Panc1 (cell line): ENCODE measurements around the gene GNS. TPM values are rescaled to one million over a fixed set of nuclear protein-coding genes. Genes with fewer than 3 reads are reported as not detected.

ENCODE experiments used
- ATAC-seq: fragments of 200-7000 bp; cut with Tn5 transposase; 2 replicates; pipeline ENCODE4 v1.9.1; 2020; ENCODE audit warnings: mild to moderate bottlenecking, moderate library complexity
- BruUV-seq: library from RNA; stranded (reverse); fragments of 400-500 nt; replicated peaks from 2 replicates; lab custom pipeline; 2021; lab: Mats Ljungman, UMichigan
- CTCF ChIA-PET: fragments of 300-600 bp; sonication (Branson Sonifier 250); formaldehyde crosslinking; loops from one replicate; lab custom pipeline; 2022; ENCODE audit warnings: antibody characterized with exemption; lab: Charles Lee
- POLR2A ChIA-PET: fragments of 300-600 bp; sonication (Branson Sonifier 250); formaldehyde crosslinking; loops from one replicate; lab custom pipeline; 2022; ENCODE audit warnings: antibody characterized with exemption; lab: Charles Lee
- DNase-seq: peaks from one replicate; pipeline ENCODE4 v3.0.0-alpha.2; 2010; ENCODE audit warnings: low read depth, low spot score
- H3K27ac ChIP-seq: 2 replicates; pipeline ENCODE4 v1.5.1; 2011; ENCODE audit warnings: mild to moderate bottlenecking, low read length, inconsistent platforms
- H3K27me3 ChIP-seq: fragments of 200-500 bp; sonication (Bioruptor generic); 2 replicates; pipeline ENCODE4 v1.6.0; 2014; ENCODE audit warnings: low read length, inconsistent platforms; ENCODE audit not compliant: control insufficient read depth, insufficient read depth
- H3K36me3 ChIP-seq: fragments of 200-500 bp; sonication (Bioruptor generic); 2 replicates; pipeline ENCODE4 v1.5.1; 2014; ENCODE audit warnings: inconsistent platforms, mild to moderate bottlenecking, low read length, moderate library complexity; ENCODE audit not compliant: control insufficient read depth, insufficient read depth
- H3K4me1 ChIP-seq: 2 replicates; pipeline ENCODE4 v1.5.1; 2011; ENCODE audit warnings: inconsistent platforms, mild to moderate bottlenecking, low read length, moderate library complexity; ENCODE audit not compliant: control insufficient read depth, insufficient read depth
- H3K4me3 ChIP-seq, 2 experiments: 2 replicates each; pipeline ENCODE4 v1.5.1; 2011 to 2012; ENCODE audit warnings: low read depth in 2 of 2, low read length in 2 of 2, mild to moderate bottlenecking in 2 of 2, inconsistent platforms in 1 of 2, moderate library complexity in 1 of 2
- H3K9me3 ChIP-seq: fragments of 200-500 bp; sonication (Bioruptor generic); 2 replicates; pipeline ENCODE4 v1.5.1; 2014; ENCODE audit warnings: low read depth, mild to moderate bottlenecking, inconsistent platforms, low read length, moderate library complexity; ENCODE audit not compliant: control insufficient read depth, insufficient read depth
- POLR2AphosphoS5 ChIP-seq: IDR thresholded peaks from 2 replicates; pipeline ENCODE4 v1.6.1; 2012; ENCODE audit warnings: mild to moderate bottlenecking, low read depth, low read length, moderate library complexity
- SIN3A ChIP-seq: IDR thresholded peaks from 2 replicates; pipeline ENCODE4 v1.6.1; 2012; ENCODE audit warnings: low read depth, mild to moderate bottlenecking, low read length, moderate library complexity, borderline replicate concordance; ENCODE audit not compliant: insufficient read depth
- TCF7L2 ChIP-seq: IDR thresholded peaks from 2 replicates; pipeline ENCODE4 v1.6.1; 2011; ENCODE audit warnings: mild to moderate bottlenecking, low read depth, low read length, inconsistent platforms
- in situ Hi-C: cut with HindIII; loops from 2 replicates; pipeline ENCODE4 v1.10.0; 2016; ENCODE audit warnings: low sequenced_read_pairs, low pct_unique_long_range_greater_than_20kb
- intact Hi-C: fragments of 100-400 bp; cut with micrococcal nuclease; formaldehyde crosslinking; loops from one replicate; pipeline ENCODE4 v1.10.0; 2022; ENCODE audit not compliant: unreplicated experiment
- total RNA-seq: library from RNA; stranded (reverse); gene quantifications from one replicate; pipeline ENCODE4 v1.2.1, GENCODE V29; 2021; ENCODE audit not compliant: unreplicated experiment
- TF ChIP-seq, protein P1 (sequence below), 2 experiments: IDR thresholded peaks; 2 replicates each; pipeline ENCODE4 v1.6.1; 2011 to 2012; ENCODE audit warnings: low read depth in 2 of 2, control low read depth in 1 of 2, low read length in 1 of 2, mild to moderate bottlenecking in 1 of 2, moderate library complexity in 1 of 2; ENCODE audit not compliant: insufficient read depth in 1 of 2
- TF ChIP-seq, protein P2 (sequence below): fragments of 450-650 bp; IDR thresholded peaks from 2 replicates; pipeline ENCODE4 v1.5.1; 2017; ENCODE audit warnings: mild to moderate bottlenecking

GNS gene
- total RNA-seq, 1 experiment from 2014 or later = 117 TPM

DNA sequence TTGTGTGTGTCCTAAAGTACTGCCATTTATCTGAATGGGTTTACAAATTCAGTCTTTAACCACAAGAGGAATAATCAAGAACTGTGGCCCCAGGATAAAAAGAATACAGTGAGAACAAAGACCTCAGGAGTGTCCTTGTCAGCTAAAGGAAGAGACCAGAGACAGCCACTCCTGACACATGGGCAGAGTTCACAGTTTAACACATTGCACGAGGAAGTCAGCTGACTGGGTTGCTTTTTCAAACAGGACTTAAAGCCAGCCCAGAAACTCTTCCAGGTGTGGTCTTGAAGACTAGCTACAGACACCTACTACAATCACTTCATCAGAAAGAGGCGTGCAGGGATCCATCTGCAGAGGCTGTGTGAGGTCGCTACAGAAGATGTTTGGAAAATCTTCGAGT, 42.8 kb downstream of the GNS start:
- Histone ChIP-seq H3K27ac (no peak overlapping the region), H3K36me3 (peaks cover 14% of the 10 kb centered on the region), H3K27me3 (no peaks in the 10 kb centered on the region), H3K4me3 (no peak overlapping the region), H3K9me3 (no peaks in the 10 kb centered on the region), H3K4me1 (no peaks in the 10 kb centered on the region)
- intact Hi-C loops (no loop called here), in situ Hi-C loops (no loop called here)
- no TSS peak for BruUV-seq
- ChIA-PET CTCF (interaction anchor here (0.6 to 1.2 kb wide), 2 partner anchors 19 to 68 kb away, joined by 3 to 4 read pairs; no protein-coding TSS in a partner anchor), POLR2A (interaction anchor here (0.7 kb wide), 1 partner anchor 13 kb away, joined by 3 read pairs; no protein-coding TSS in a partner anchor)
- ATAC-seq = no peak
- DNase-seq = no peak
- TF ChIP-seq POLR2AphosphoS5 = no peak
- no peak for TF ChIP-seq TCF7L2
- TF ChIP-seq, protein P1, sequence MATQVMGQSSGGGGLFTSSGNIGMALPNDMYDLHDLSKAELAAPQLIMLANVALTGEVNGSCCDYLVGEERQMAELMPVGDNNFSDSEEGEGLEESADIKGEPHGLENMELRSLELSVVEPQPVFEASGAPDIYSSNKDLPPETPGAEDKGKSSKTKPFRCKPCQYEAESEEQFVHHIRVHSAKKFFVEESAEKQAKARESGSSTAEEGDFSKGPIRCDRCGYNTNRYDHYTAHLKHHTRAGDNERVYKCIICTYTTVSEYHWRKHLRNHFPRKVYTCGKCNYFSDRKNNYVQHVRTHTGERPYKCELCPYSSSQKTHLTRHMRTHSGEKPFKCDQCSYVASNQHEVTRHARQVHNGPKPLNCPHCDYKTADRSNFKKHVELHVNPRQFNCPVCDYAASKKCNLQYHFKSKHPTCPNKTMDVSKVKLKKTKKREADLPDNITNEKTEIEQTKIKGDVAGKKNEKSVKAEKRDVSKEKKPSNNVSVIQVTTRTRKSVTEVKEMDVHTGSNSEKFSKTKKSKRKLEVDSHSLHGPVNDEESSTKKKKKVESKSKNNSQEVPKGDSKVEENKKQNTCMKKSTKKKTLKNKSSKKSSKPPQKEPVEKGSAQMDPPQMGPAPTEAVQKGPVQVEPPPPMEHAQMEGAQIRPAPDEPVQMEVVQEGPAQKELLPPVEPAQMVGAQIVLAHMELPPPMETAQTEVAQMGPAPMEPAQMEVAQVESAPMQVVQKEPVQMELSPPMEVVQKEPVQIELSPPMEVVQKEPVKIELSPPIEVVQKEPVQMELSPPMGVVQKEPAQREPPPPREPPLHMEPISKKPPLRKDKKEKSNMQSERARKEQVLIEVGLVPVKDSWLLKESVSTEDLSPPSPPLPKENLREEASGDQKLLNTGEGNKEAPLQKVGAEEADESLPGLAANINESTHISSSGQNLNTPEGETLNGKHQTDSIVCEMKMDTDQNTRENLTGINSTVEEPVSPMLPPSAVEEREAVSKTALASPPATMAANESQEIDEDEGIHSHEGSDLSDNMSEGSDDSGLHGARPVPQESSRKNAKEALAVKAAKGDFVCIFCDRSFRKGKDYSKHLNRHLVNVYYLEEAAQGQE (IDR thresholded peaks at IDR 0.05; ENCODE audit: insufficient read depth in 1 of 2, low read depth in 2 of 2, low read length in 1 of 2) = no peak
- TF ChIP-seq SIN3A = no peak
- TF ChIP-seq, protein P2, sequence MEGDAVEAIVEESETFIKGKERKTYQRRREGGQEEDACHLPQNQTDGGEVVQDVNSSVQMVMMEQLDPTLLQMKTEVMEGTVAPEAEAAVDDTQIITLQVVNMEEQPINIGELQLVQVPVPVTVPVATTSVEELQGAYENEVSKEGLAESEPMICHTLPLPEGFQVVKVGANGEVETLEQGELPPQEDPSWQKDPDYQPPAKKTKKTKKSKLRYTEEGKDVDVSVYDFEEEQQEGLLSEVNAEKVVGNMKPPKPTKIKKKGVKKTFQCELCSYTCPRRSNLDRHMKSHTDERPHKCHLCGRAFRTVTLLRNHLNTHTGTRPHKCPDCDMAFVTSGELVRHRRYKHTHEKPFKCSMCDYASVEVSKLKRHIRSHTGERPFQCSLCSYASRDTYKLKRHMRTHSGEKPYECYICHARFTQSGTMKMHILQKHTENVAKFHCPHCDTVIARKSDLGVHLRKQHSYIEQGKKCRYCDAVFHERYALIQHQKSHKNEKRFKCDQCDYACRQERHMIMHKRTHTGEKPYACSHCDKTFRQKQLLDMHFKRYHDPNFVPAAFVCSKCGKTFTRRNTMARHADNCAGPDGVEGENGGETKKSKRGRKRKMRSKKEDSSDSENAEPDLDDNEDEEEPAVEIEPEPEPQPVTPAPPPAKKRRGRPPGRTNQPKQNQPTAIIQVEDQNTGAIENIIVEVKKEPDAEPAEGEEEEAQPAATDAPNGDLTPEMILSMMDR = no peak

DNA sequence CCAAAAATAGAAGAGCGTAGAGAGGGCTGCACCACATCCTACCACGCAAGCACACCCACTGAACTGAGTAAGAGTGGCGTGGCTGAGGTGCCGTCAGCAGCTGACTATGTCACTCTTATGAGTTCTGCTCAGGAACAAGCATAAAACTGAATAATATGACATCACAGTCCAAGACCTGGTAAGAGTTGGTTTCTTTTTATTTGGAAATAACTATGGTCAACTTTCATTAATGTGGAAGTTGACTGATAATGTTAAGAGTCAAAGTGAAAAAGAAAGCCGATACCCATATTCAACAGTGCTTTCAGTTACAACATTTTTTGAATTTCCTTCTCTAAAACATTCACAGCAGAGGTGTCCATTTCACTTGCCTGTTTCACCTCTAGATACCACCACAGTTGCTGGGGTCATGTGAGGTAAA, 44.6 kb downstream of the GNS start:
- no peak overlapping the region for H3K4me3 ChIP-seq
- TF ChIP-seq, protein P1 (IDR thresholded peaks at IDR 0.05; ENCODE audit: insufficient read depth in 1 of 2, low read depth in 2 of 2, low read length in 1 of 2) = no peak
- TF ChIP-seq SIN3A (no peak), POLR2AphosphoS5 (no peak), TCF7L2 (no peak)
- TF ChIP-seq, protein P2 = no peak
- no peak for DNase-seq
- CTCF ChIA-PET = no interaction called here
- intact Hi-C loops = no loop called here
- POLR2A ChIA-PET = no interaction called here
- peaks cover 7% of the 10 kb centered on the region for H3K36me3 ChIP-seq
- H3K4me1 ChIP-seq = no peaks in the 10 kb centered on the region
- BruUV-seq = no TSS peak
- H3K27me3 ChIP-seq = no peaks in the 10 kb centered on the region
- no peaks in the 10 kb centered on the region for H3K9me3 ChIP-seq
- in situ Hi-C loops = no loop called here
- H3K27ac ChIP-seq = no peak overlapping the region
- ATAC-seq = no peak
